Mesenchymal stem cell (in vitro differentiated cells and primary cell): ENCODE data around the gene IDI2.

ENCODE experiments used
- DNase-seq: peaks from one replicate; pipeline ENCODE4 v3.0.0-alpha.2; 2013
- H2AFZ ChIP-seq: one replicate; pipeline ENCODE4 v1.6.1; 2013; ENCODE audit warnings: low read depth, mild to moderate bottlenecking, control low read depth, inconsistent platforms, low read length, moderate library complexity
- H2AK5ac ChIP-seq: 2 replicates; pipeline ENCODE4 v1.6.1; 2013; ENCODE audit warnings: low read length, moderate library complexity, mild to moderate bottlenecking, inconsistent platforms; ENCODE audit not compliant: severe bottlenecking
- H2BK120ac ChIP-seq: one replicate; pipeline ENCODE4 v1.6.1; 2013; ENCODE audit warnings: low read depth, mild to moderate bottlenecking, inconsistent platforms, low read length, moderate library complexity
- H2BK12ac ChIP-seq, 2 experiments: one replicate each; pipeline ENCODE4 v1.6.1; 2013; ENCODE audit warnings: inconsistent platforms in 2 of 2, low read length in 2 of 2, mild to moderate bottlenecking in 2 of 2, moderate library complexity in 2 of 2, control low read depth in 1 of 2
- H2BK15ac ChIP-seq: one replicate; pipeline ENCODE4 v1.6.1; 2013; ENCODE audit warnings: mild to moderate bottlenecking, low read depth, inconsistent platforms; ENCODE audit not compliant: poor library complexity, severe bottlenecking
- H2BK5ac ChIP-seq: 2 replicates; pipeline ENCODE4 v1.6.1; 2013; ENCODE audit warnings: low read depth, mild to moderate bottlenecking, low read length, control low read depth, inconsistent platforms; ENCODE audit not compliant: poor library complexity, severe bottlenecking
- H3K14ac ChIP-seq, 2 experiments: one replicate each; pipeline ENCODE4 v1.6.1; 2013; ENCODE audit warnings: inconsistent platforms in 2 of 2, low read length in 2 of 2, control low read depth in 1 of 2, mild to moderate bottlenecking in 1 of 2, moderate library complexity in 1 of 2
- H3K18ac ChIP-seq, 2 experiments: one replicate each; pipeline ENCODE4 v1.6.1; 2013; ENCODE audit warnings: inconsistent platforms in 2 of 2, low read length in 2 of 2, control low read depth in 1 of 2, low read depth in 1 of 2, mild to moderate bottlenecking in 1 of 2
- H3K23ac ChIP-seq, 2 experiments: one replicate each; pipeline ENCODE4 v1.6.1; 2013; ENCODE audit warnings: inconsistent platforms in 2 of 2, low read length in 2 of 2, mild to moderate bottlenecking in 2 of 2, moderate library complexity in 2 of 2, control low read depth in 1 of 2
- H3K27ac ChIP-seq: 2 replicates; pipeline ENCODE4 v1.5.1; 2013; ENCODE audit warnings: mild to moderate bottlenecking, moderate library complexity, low read length, control low read depth, inconsistent platforms; ENCODE audit not compliant: poor library complexity, severe bottlenecking
- H3K27me3 ChIP-seq, 2 experiments: 2 replicates each; pipeline versions ENCODE4 v1.6.1 to v1.7.0; 2013; ENCODE audit warnings: low read length in 2 of 2, mild to moderate bottlenecking in 2 of 2, moderate library complexity in 2 of 2, control low read depth in 1 of 2, inconsistent platforms in 1 of 2; ENCODE audit not compliant: control insufficient read depth in 1 of 2, insufficient read depth in 1 of 2
- H3K36me3 ChIP-seq, 2 experiments: 2 replicates each; pipeline versions ENCODE4 v1.6.1 to v1.7.0; 2013; ENCODE audit warnings: low read length in 2 of 2, control low read depth in 1 of 2, inconsistent platforms in 1 of 2, low read depth in 1 of 2, mild to moderate bottlenecking in 1 of 2; ENCODE audit not compliant: insufficient read depth in 2 of 2, control insufficient read depth in 1 of 2
- H3K4ac ChIP-seq, 2 experiments: one replicate each; pipeline ENCODE4 v1.6.1; 2013; ENCODE audit warnings: inconsistent platforms in 2 of 2, low read length in 2 of 2, mild to moderate bottlenecking in 2 of 2, moderate library complexity in 2 of 2, control low read depth in 1 of 2, low read depth in 1 of 2
- H3K4me1 ChIP-seq: 2 replicates; pipeline ENCODE4 v1.6.1; 2013; ENCODE audit warnings: low read depth, low read length, control low read depth; ENCODE audit not compliant: control insufficient read depth, insufficient read depth
- H3K4me2 ChIP-seq: 2 replicates; pipeline ENCODE4 v1.6.1; 2013; ENCODE audit warnings: low read length, mild to moderate bottlenecking, inconsistent platforms; ENCODE audit not compliant: poor library complexity, severe bottlenecking
- H3K4me3 ChIP-seq, 2 experiments: 2 replicates each; pipeline versions ENCODE4 v1.5.1 to v1.7.0; 2013; ENCODE audit warnings: low read length in 2 of 2, mild to moderate bottlenecking in 2 of 2, control low read depth in 1 of 2, low read depth in 1 of 2; ENCODE audit not compliant: insufficient read depth in 1 of 2
- H3K79me1 ChIP-seq: replicated peaks from 2 replicates; pipeline ENCODE4 v1.6.1; 2013; ENCODE audit warnings: mild to moderate bottlenecking, control low read depth, low read length, inconsistent platforms; ENCODE audit not compliant: poor library complexity, severe bottlenecking
- H3K9ac ChIP-seq: 2 replicates; pipeline ENCODE4 v1.7.0; 2013; ENCODE audit warnings: mild to moderate bottlenecking, low read length, moderate library complexity
- H3K9me3 ChIP-seq: 2 replicates; pipeline ENCODE4 v1.7.0; 2013; ENCODE audit warnings: mild to moderate bottlenecking, low read length; ENCODE audit not compliant: control insufficient read depth
- H4K8ac ChIP-seq: one replicate; pipeline ENCODE4 v1.6.1; 2013; ENCODE audit warnings: inconsistent platforms, mild to moderate bottlenecking, low read length, moderate library complexity
- H4K91ac ChIP-seq: one replicate; pipeline ENCODE4 v1.6.1; 2013; ENCODE audit warnings: mild to moderate bottlenecking, low read length, inconsistent platforms
- WGBS: methylation state at CpG from one replicate; pipeline ENCODE4 v1.1.7; 2013; ENCODE audit warnings: mixed read lengths; 5-methylcytosine and 5-hydroxymethylcytosine counted together

The IDI2 gene

GRCh38 chr10:992871-993270 is 32.8 kb downstream of the IDI2 start:
- H4K8ac ChIP-seq: no peak overlapping the region
- no peak overlapping the region for H2BK5ac ChIP-seq
- H3K14ac ChIP-seq: no peak overlapping the region
- H3K36me3 ChIP-seq: peaks cover 46 to 69% of the 10 kb centered on the region in 2 experiments
- peak overlapping the region; percentile 58 for H3K9ac ChIP-seq
- no peak overlapping the region for H3K4me2 ChIP-seq
- no peak overlapping the region for H3K4ac ChIP-seq
- no peak overlapping the region for H2AK5ac ChIP-seq
- no peak overlapping the region for H4K91ac ChIP-seq
- no peak overlapping the region for H2AFZ ChIP-seq
- H3K18ac ChIP-seq: no peak overlapping the region
- DNase-seq: peak; percentile 57
- H3K79me1 ChIP-seq: peaks cover 24% of the 10 kb centered on the region
- no peak overlapping the region for H3K4me3 ChIP-seq
- H3K9me3 ChIP-seq: no peaks in the 10 kb centered on the region
- no peak overlapping the region for H3K27ac ChIP-seq
- H3K4me1 ChIP-seq: peaks cover 8% of the 10 kb centered on the region
- no peak overlapping the region for H3K23ac ChIP-seq
- H2BK12ac ChIP-seq: no peak overlapping the region
- no peak overlapping the region for H2BK15ac ChIP-seq
- no peak overlapping the region for H2BK120ac ChIP-seq
- no peaks in the 10 kb centered on the region for H3K27me3 ChIP-seq

GRCh38 chr10:992467-992866 is 33.2 kb downstream of the IDI2 start:
- no peak overlapping the region for H3K4me3 ChIP-seq
- H3K9ac ChIP-seq: peak overlapping the region; percentile 58
- no peaks in the 10 kb centered on the region for H3K9me3 ChIP-seq
- H3K14ac ChIP-seq: no peak overlapping the region
- no peak overlapping the region for H3K18ac ChIP-seq
- H3K79me1 ChIP-seq: peaks cover 22% of the 10 kb centered on the region
- no peaks in the 10 kb centered on the region for H3K27me3 ChIP-seq
- WGBS: 98% methylated on average over 5 of the region's 6 CpGs
- H2BK5ac ChIP-seq: no peak overlapping the region
- no peak overlapping the region for H3K4me2 ChIP-seq
- H3K4me1 ChIP-seq: peaks cover 8% of the 10 kb centered on the region
- no peak overlapping the region for H2BK12ac ChIP-seq
- DNase-seq: no peak
- H3K23ac ChIP-seq: no peak overlapping the region
- no peak overlapping the region for H2AK5ac ChIP-seq
- H3K27ac ChIP-seq: no peak overlapping the region
- H2AFZ ChIP-seq: no peak overlapping the region
- H4K91ac ChIP-seq: no peak overlapping the region
- H2BK15ac ChIP-seq: no peak overlapping the region
- H3K36me3 ChIP-seq: peaks cover 42 to 65% of the 10 kb centered on the region in 2 experiments
- H2BK120ac ChIP-seq: no peak overlapping the region
- no peak overlapping the region for H3K4ac ChIP-seq
- no peak overlapping the region for H4K8ac ChIP-seq

- H3K18ac ChIP-seq: no peak overlapping the region
- peaks cover 15% of the 10 kb centered on the region for H3K79me1 ChIP-seq
- H3K4me2 ChIP-seq: no peak overlapping the region
- no peak overlapping the region for H3K27ac ChIP-seq
- H3K4me3 ChIP-seq: no peak overlapping the region
- H2AFZ ChIP-seq: no peak overlapping the region
- 97% methylated on average over 6 of the region's 6 CpGs for WGBS
- H3K14ac ChIP-seq: no peak overlapping the region
- H2BK12ac ChIP-seq: no peak overlapping the region
- no peaks in the 10 kb centered on the region for H3K27me3 ChIP-seq
- H3K23ac ChIP-seq: no peak overlapping the region
- H3K4ac ChIP-seq: no peak overlapping the region
- no peak overlapping the region for H2AK5ac ChIP-seq
- no peaks in the 10 kb centered on the region for H3K9me3 ChIP-seq
- no peak overlapping the region for H3K9ac ChIP-seq
- H3K36me3 ChIP-seq: peaks cover 30 to 48% of the 10 kb centered on the region in 2 experiments
- H2BK5ac ChIP-seq: no peak overlapping the region
- H2BK120ac ChIP-seq: no peak overlapping the region
- H2BK15ac ChIP-seq: no peak overlapping the region
- H4K91ac ChIP-seq: no peak overlapping the region
- peaks cover 11% of the 10 kb centered on the region for H3K4me1 ChIP-seq
- no peak overlapping the region for H4K8ac ChIP-seq
- DNase-seq: no peak
Observed at GRCh38 chr10:990808-991207, 34.9 kb downstream of the IDI2 start.

- H2AFZ ChIP-seq: peak overlapping the region; percentile 47
- peak overlapping the region; percentile 56 for H2BK120ac ChIP-seq
- peak overlapping the region; percentile 50 to 94 for H3K18ac ChIP-seq
- peaks cover 18% of the 10 kb centered on the region for H3K79me1 ChIP-seq
- peaks cover 15% of the 10 kb centered on the region for H3K4me1 ChIP-seq
- H3K23ac ChIP-seq: no peak overlapping the region
- H3K36me3 ChIP-seq: peaks cover 17 to 42% of the 10 kb centered on the region in 2 experiments
- no peak overlapping the region for H4K8ac ChIP-seq
- H2AK5ac ChIP-seq: peak overlapping the region; percentile 79
- no peak overlapping the region for H2BK15ac ChIP-seq
- peak overlapping the region in 1 of 2 experiments; percentile 88 for H3K14ac ChIP-seq
- H3K4ac ChIP-seq: peak overlapping the region; percentile 90 to 98
- no peaks in the 10 kb centered on the region for H3K9me3 ChIP-seq
- H3K27ac ChIP-seq: peak overlapping the region; percentile 59
- H3K4me3 ChIP-seq: peak overlapping the region; percentile 84 to 95
- 31% methylated on average over 33 of the region's 42 CpGs for WGBS
- H3K4me2 ChIP-seq: peak overlapping the region; percentile 63
- peak overlapping the region; percentile 19 for H4K91ac ChIP-seq
- H3K27me3 ChIP-seq: no peaks in the 10 kb centered on the region
- H3K9ac ChIP-seq: peak overlapping the region; percentile 99
- no peak overlapping the region for H2BK12ac ChIP-seq
- H2BK5ac ChIP-seq: peak overlapping the region; percentile 24
- peak; percentile 66 for DNase-seq
Observed at GRCh38 chr10:988667-989545, 36.8 kb downstream of the IDI2 start.
